ENCODE measurements around the gene EPC1.
A peak's percentile ranks its signal among the peaks of the same experiment; 100 is the strongest.

Gene EPC1

GRCh38 chr10:32318476-32318896 lies 28.5 kb downstream of the EPC1 start:
- WGBS (ENCODE audit: insufficient coverage): 89% methylated on average over 4 of the region's 4 CpGs
- peaks cover 3 to 12% (median 5%) of the 10 kb centered on the region in 4 experiments for H3K36me3 ChIP-seq (ENCODE audit: control insufficient read depth in 4 of 4, insufficient read depth in 4 of 4, low read length in 3 of 4)
- no peaks in the 10 kb centered on the region for H3K9me3 ChIP-seq (ENCODE audit: control extremely low read depth in 1 of 5, control insufficient read depth in 4 of 5, insufficient read depth in 2 of 5, low read depth in 1 of 5, low read length in 4 of 5)
- H3K4me1 ChIP-seq (ENCODE audit: control extremely low read depth in 1 of 4, control insufficient read depth in 4 of 4, insufficient read depth in 4 of 4, low read length in 3 of 4): peaks cover 7 to 24% (median 14%) of the 10 kb centered on the region in 4 experiments
- peak in 2 of 3 donors; percentile 32 to 37 for DNase-seq
- no peak overlapping the region for H3K4me3 ChIP-seq (ENCODE audit: control insufficient read depth in 1 of 7, extremely low read depth in 1 of 7, insufficient read depth in 4 of 7, low read depth in 2 of 7, low read length in 6 of 7)
- H3K27ac ChIP-seq (ENCODE audit: insufficient read depth in 1 of 2, low read depth in 1 of 2, low read length in 2 of 2, poor library complexity in 1 of 2, severe bottlenecking in 2 of 2): no peak overlapping the region
- POLR2A ChIA-PET: interaction anchor here (0.6 kb wide), 1 partner anchor 28 kb away, joined by 3 read pairs; no protein-coding TSS in a partner anchor
- no peaks in the 10 kb centered on the region for H3K27me3 ChIP-seq (replicated peaks in 2 of 5; ENCODE audit: control insufficient read depth in 4 of 5, insufficient read depth in 5 of 5, low read length in 4 of 5)
- CTCF ChIA-PET: interaction anchor here (0.9 to 1.9 kb wide), 4 partner anchors 11 to 63 kb away, joined by 3 to 4 read pairs (median 4); no protein-coding TSS in a partner anchor

DNA sequence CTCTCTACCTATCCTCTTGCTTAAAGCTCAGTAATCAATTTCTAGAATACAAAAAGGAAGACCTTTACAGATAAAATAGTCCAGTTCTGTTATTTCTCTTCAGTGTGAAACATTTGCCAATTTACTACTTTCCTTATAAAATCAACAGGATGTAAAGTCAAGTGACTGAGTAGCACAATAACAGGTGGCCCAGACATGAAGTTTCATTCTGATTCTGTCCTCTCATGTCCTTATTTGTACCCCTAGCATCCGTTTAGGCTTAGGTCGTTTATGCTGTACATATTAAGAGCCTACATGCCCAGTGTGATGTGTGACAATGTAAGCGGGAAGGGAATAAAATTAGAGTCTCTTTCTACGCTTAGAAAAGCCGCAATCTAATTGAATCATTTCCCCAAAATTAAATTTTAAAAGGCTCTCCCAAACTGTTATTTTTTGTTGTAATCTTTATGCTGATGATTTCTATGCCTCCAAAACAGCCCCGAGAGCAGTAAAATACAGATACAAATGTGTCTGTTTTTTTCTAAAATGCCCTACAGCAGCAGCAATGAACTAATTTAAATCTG lies 29.1 kb downstream of the EPC1 start:
- Histone ChIP-seq H3K4me1 (ENCODE audit: control extremely low read depth in 1 of 4, control insufficient read depth in 4 of 4, insufficient read depth in 4 of 4, low read length in 3 of 4) (peaks cover 11 to 21% (median 16%) of the 10 kb centered on the region in 4 experiments), H3K9me3 (ENCODE audit: control extremely low read depth in 1 of 5, control insufficient read depth in 4 of 5, insufficient read depth in 2 of 5, low read depth in 1 of 5, low read length in 4 of 5) (no peaks in the 10 kb centered on the region), H3K4me3 (ENCODE audit: control insufficient read depth in 1 of 7, extremely low read depth in 1 of 7, insufficient read depth in 4 of 7, low read depth in 2 of 7, low read length in 6 of 7) (no peak overlapping the region), H3K27ac (ENCODE audit: insufficient read depth in 1 of 2, low read depth in 1 of 2, low read length in 2 of 2, poor library complexity in 1 of 2, severe bottlenecking in 2 of 2) (no peak overlapping the region), H3K36me3 (ENCODE audit: control insufficient read depth in 4 of 4, insufficient read depth in 4 of 4, low read length in 3 of 4) (peaks cover 3 to 12% (median 5%) of the 10 kb centered on the region in 4 experiments), H3K27me3 (replicated peaks in 2 of 5; ENCODE audit: control insufficient read depth in 4 of 5, insufficient read depth in 5 of 5, low read length in 4 of 5) (no peaks in the 10 kb centered on the region)
- POLR2A ChIA-PET: interaction anchor here (0.6 kb wide), 1 partner anchor 22 kb away, joined by 5 read pairs; no protein-coding TSS in a partner anchor
- no CpG with 5 or more reads among the region's 6 CpGs for WGBS (ENCODE audit: insufficient coverage)
- DNase-seq: peak in 2 of 3 donors; percentile 52 to 70
- CTCF ChIA-PET: interaction anchor here (1.0 to 1.9 kb wide), 3 partner anchors 12 to 62 kb away, joined by 3 to 4 read pairs (median 4); no protein-coding TSS in a partner anchor

- ChIA-PET POLR2A (no interaction called here), CTCF (interaction anchor here (0.8 to 1.4 kb wide), 3 partner anchors 9 to 31 kb away, joined by 3 read pairs; no protein-coding TSS in a partner anchor)
- Histone ChIP-seq H3K36me3 (ENCODE audit: control insufficient read depth in 4 of 4, insufficient read depth in 4 of 4, low read length in 3 of 4) (peaks cover 0 to 10% (median 3%) of the 10 kb centered on the region in 4 experiments), H3K27me3 (replicated peaks in 2 of 5; ENCODE audit: control insufficient read depth in 4 of 5, insufficient read depth in 5 of 5, low read length in 4 of 5) (no peaks in the 10 kb centered on the region), H3K4me1 (ENCODE audit: control extremely low read depth in 1 of 4, control insufficient read depth in 4 of 4, insufficient read depth in 4 of 4, low read length in 3 of 4) (peaks cover 13 to 19% (median 16%) of the 10 kb centered on the region in 4 experiments), H3K4me3 (ENCODE audit: control insufficient read depth in 1 of 7, extremely low read depth in 1 of 7, insufficient read depth in 4 of 7, low read depth in 2 of 7, low read length in 6 of 7) (no peak overlapping the region), H3K9me3 (ENCODE audit: control extremely low read depth in 1 of 5, control insufficient read depth in 4 of 5, insufficient read depth in 2 of 5, low read depth in 1 of 5, low read length in 4 of 5) (no peaks in the 10 kb centered on the region), H3K27ac (ENCODE audit: insufficient read depth in 1 of 2, low read depth in 1 of 2, low read length in 2 of 2, poor library complexity in 1 of 2, severe bottlenecking in 2 of 2) (no peak overlapping the region)
- no peak for DNase-seq
- 93% methylated on average over 3 of the region's 3 CpGs for WGBS (ENCODE audit: insufficient coverage)
These were observed 31.5 kb downstream of the EPC1 start for GRCh38 chr10:32315424-32315823.

- no peak for DNase-seq
- no peak overlapping the region for H3K4me3 ChIP-seq (ENCODE audit: control insufficient read depth in 1 of 7, extremely low read depth in 1 of 7, insufficient read depth in 4 of 7, low read depth in 2 of 7, low read length in 6 of 7)
- peaks cover 13 to 19% (median 16%) of the 10 kb centered on the region in 4 experiments for H3K4me1 ChIP-seq (ENCODE audit: control extremely low read depth in 1 of 4, control insufficient read depth in 4 of 4, insufficient read depth in 4 of 4, low read length in 3 of 4)
- H3K36me3 ChIP-seq (ENCODE audit: control insufficient read depth in 4 of 4, insufficient read depth in 4 of 4, low read length in 3 of 4): peaks cover 0 to 10% (median 3%) of the 10 kb centered on the region in 4 experiments
- no peak overlapping the region for H3K27ac ChIP-seq (ENCODE audit: insufficient read depth in 1 of 2, low read depth in 1 of 2, low read length in 2 of 2, poor library complexity in 1 of 2, severe bottlenecking in 2 of 2)
- no peaks in the 10 kb centered on the region for H3K9me3 ChIP-seq (ENCODE audit: control extremely low read depth in 1 of 5, control insufficient read depth in 4 of 5, insufficient read depth in 2 of 5, low read depth in 1 of 5, low read length in 4 of 5)
- POLR2A ChIA-PET: interaction anchor here (0.8 kb wide), 1 partner anchor 23 kb away, joined by 3 read pairs; no protein-coding TSS in a partner anchor
- H3K27me3 ChIP-seq (replicated peaks in 2 of 5; ENCODE audit: control insufficient read depth in 4 of 5, insufficient read depth in 5 of 5, low read length in 4 of 5): no peaks in the 10 kb centered on the region
- WGBS (ENCODE audit: insufficient coverage): 100% methylated on average over 1 of the region's 2 CpGs
- CTCF ChIA-PET: interaction anchor here (1.0 to 1.4 kb wide), 3 partner anchors 14 to 23 kb away, joined by 3 to 6 read pairs (median 3); no protein-coding TSS in a partner anchor
These were observed 32.4 kb downstream of the EPC1 start for GRCh38 chr10:32314588-32314987.

GRCh38 chr10:32308027-32308603 lies 38.8 kb downstream of the EPC1 start:
- no peak overlapping the region for H3K27ac ChIP-seq (ENCODE audit: insufficient read depth in 1 of 2, low read depth in 1 of 2, low read length in 2 of 2, poor library complexity in 1 of 2, severe bottlenecking in 2 of 2)
- DNase-seq: no peak
- CTCF ChIA-PET: no interaction called here
- 100% methylated on average over 5 of the region's 7 CpGs for WGBS (ENCODE audit: insufficient coverage)
- H3K9me3 ChIP-seq (ENCODE audit: control extremely low read depth in 1 of 5, control insufficient read depth in 4 of 5, insufficient read depth in 2 of 5, low read depth in 1 of 5, low read length in 4 of 5): no peaks in the 10 kb centered on the region
- no peak overlapping the region for H3K4me3 ChIP-seq (ENCODE audit: control insufficient read depth in 1 of 7, extremely low read depth in 1 of 7, insufficient read depth in 4 of 7, low read depth in 2 of 7, low read length in 6 of 7)
- peaks cover 5 to 31% (median 19%) of the 10 kb centered on the region in 4 experiments for H3K36me3 ChIP-seq (ENCODE audit: control insufficient read depth in 4 of 4, insufficient read depth in 4 of 4, low read length in 3 of 4)
- no peaks in the 10 kb centered on the region for H3K27me3 ChIP-seq (replicated peaks in 2 of 5; ENCODE audit: control insufficient read depth in 4 of 5, insufficient read depth in 5 of 5, low read length in 4 of 5)
- peaks cover 0 to 2% (median under 1%) of the 10 kb centered on the region in 4 experiments for H3K4me1 ChIP-seq (ENCODE audit: control extremely low read depth in 1 of 4, control insufficient read depth in 4 of 4, insufficient read depth in 4 of 4, low read length in 3 of 4)
- POLR2A ChIA-PET: no interaction called here

GRCh38 chr10:32307609-32308008 lies 39.3 kb downstream of the EPC1 start:
- no peaks in the 10 kb centered on the region for H3K27me3 ChIP-seq (replicated peaks in 2 of 5; ENCODE audit: control insufficient read depth in 4 of 5, insufficient read depth in 5 of 5, low read length in 4 of 5)
- H3K36me3 ChIP-seq (ENCODE audit: control insufficient read depth in 4 of 4, insufficient read depth in 4 of 4, low read length in 3 of 4): peaks cover 5 to 35% (median 22%) of the 10 kb centered on the region in 4 experiments
- no peak overlapping the region for H3K27ac ChIP-seq (ENCODE audit: insufficient read depth in 1 of 2, low read depth in 1 of 2, low read length in 2 of 2, poor library complexity in 1 of 2, severe bottlenecking in 2 of 2)
- DNase-seq: no peak
- no peak overlapping the region for H3K4me3 ChIP-seq (ENCODE audit: control insufficient read depth in 1 of 7, extremely low read depth in 1 of 7, insufficient read depth in 4 of 7, low read depth in 2 of 7, low read length in 6 of 7)
- ChIA-PET POLR2A (no interaction called here), CTCF (no interaction called here)
- no peaks in the 10 kb centered on the region for H3K9me3 ChIP-seq (ENCODE audit: control extremely low read depth in 1 of 5, control insufficient read depth in 4 of 5, insufficient read depth in 2 of 5, low read depth in 1 of 5, low read length in 4 of 5)
- WGBS (ENCODE audit: insufficient coverage): 100% methylated on average over 1 of the region's 3 CpGs
- peaks cover 0 to 2% (median 0%) of the 10 kb centered on the region in 4 experiments for H3K4me1 ChIP-seq (ENCODE audit: control extremely low read depth in 1 of 4, control insufficient read depth in 4 of 4, insufficient read depth in 4 of 4, low read length in 3 of 4)

Data from common myeloid progenitor, CD34-positive (primary cell).